22Rv1 (cell line): Measurements from ENCODE around the gene OSGEP.
A peak's percentile ranks its signal among the peaks of the same experiment; 100 is the strongest.

Experiments used
- H3K27ac ChIP-seq: fragments of 450-650 bp; 2 replicates; pipeline ENCODE4 v1.5.1; 2017
- CTCF ChIP-seq: fragments of 450-650 bp; IDR thresholded peaks from 2 replicates; pipeline ENCODE4 v1.5.1; 2017; ENCODE audit warnings: mild to moderate bottlenecking
- ZFX ChIP-seq: fragments of 450-650 bp; IDR thresholded peaks from 2 replicates; pipeline ENCODE4 v1.6.1; 2017; ENCODE audit warnings: antibody characterized with exemption, borderline replicate concordance

OSGEP gene

DNA sequence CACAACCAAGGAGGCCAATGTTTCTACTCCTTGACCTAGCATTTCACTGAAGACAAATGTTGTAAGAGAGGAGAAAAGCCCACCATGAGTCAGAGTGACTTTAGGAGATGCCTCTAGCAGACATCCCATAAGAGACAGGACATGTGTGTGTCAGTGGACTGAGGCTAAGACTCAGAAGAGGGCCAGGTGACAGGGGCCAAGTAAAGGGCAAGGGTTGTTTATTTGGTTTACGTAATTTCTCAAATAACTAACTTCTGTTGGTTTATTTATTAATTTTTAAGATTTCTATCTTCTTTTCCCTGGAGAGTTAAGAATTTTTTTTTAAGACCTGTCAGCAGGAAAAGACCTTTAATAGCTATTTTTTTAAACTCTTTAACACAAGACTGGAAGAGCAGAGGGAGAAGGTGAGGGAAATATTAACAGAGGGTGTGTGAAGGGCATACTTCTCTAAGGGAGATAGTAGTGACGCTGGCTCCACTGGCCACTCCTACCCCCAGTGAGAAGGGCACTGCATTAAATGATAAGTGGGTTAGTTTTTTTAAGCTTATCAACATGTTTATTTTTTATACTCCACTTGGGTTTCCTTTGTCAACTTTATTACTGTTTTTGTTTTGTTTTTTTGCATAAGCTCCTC, 18.0 kb upstream of the OSGEP start:
- no peak overlapping the region for H3K27ac ChIP-seq
- TF ChIP-seq CTCF (no peak), ZFX (no peak)

DNA sequence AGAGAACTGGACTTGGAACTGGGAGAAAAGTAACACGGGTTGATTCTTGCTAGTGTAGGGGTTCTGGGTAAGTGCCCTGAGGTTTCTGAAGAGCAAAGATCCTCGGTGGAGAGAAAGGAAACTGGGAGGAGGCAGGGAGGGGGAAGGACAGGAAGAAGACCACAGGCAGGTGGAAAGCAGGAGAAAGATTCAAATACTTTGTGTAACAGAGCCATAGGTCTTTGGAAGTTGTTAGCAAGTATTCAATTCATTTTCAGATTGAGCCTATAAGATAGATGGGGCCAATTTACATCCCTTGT, 15.9 kb upstream of the OSGEP start:
- peak overlapping the region; percentile 92 for H3K27ac ChIP-seq
- TF ChIP-seq ZFX (no peak), CTCF (no peak)

DNA sequence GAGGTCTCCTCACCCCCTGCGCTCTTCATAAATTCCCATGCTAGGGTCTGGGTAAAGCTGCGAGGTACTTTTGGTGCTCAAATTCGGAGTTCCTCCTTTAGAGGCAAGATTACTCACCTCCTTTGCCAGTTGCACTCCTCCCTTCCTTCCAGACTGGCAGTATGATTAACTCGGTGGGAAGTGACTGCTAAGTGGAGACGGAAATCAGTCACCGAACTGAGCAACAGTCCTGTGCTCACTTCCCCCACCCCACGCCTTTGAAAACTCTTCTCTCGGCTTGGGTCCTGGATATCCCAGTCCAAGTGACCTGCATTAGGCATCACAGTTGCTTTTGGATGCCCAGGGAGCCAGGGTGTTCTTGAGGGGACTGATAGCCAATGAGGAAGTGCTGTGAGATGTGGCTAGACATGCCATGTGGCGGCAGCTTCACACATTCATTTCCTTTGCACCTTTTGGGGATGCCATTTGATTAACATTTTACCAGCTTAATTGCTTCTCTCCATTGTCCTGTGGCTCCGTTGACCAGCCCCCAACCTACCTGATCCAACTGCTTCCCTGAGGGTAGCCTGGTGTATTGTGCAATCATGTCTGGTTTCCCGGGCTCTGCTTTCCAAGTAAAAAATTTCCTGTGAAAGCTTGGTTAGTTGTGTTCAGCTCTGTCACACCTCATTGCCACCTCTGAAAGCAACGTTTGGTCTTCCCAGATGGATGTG, 15.4 kb upstream of the OSGEP start:
- TF ChIP-seq ZFX, result no peak
- H3K27ac ChIP-seq, result peak overlapping the region; percentile 92

DNA sequence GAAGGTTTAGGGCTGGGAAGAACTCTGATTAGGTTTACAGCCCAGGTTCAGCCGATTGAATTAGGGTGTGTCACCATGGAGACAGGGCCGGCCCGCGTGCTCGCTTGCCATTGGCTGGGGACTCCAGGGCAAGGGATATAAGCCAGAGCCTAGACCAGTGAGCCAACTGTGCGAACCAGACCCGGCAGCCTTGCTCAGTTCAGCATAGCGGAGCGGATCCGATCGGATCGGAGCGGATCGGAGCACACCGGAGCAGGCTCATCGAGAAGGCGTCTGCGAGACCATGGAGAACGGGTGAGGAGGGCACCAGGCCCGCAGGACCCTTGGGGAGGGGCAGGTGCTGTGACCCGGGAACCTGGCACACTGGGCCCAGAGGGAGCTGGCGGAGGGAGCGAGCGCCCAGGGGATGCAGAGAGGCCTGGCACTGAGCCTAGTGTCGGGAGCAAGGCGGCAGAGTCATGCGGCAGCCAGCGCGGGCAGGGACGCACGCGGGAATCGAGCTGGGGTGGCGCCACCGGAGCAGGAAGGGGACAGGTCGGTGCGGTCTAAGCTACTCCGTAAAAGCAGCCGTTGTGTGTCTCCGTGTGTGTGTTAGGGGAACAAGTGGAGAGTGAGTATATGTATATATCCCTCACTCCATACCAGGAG, 14.8 kb upstream of the OSGEP start, which contains the start of gene PNP:
Gene PNP, plus strand, starts transcription at position 165 of the 648 bp plus-strand sequence. Its CDS starts 119 bp downstream, at position 284.
- peak within 1 kb of the TSS; percentile 92 for H3K27ac ChIP-seq

GRCh38 chr14:20468764-20469241, 14.2 kb upstream of the OSGEP start:
- TF ChIP-seq ZFX (no peak), CTCF (no peak)
- H3K27ac ChIP-seq, result peak overlapping the region; percentile 92

More for the DNA sequence above, 14.8 kb upstream of the OSGEP start, which contains the start of gene PNP:
- TF ChIP-seq ZFX (no peak), CTCF (no peak)

DNA sequence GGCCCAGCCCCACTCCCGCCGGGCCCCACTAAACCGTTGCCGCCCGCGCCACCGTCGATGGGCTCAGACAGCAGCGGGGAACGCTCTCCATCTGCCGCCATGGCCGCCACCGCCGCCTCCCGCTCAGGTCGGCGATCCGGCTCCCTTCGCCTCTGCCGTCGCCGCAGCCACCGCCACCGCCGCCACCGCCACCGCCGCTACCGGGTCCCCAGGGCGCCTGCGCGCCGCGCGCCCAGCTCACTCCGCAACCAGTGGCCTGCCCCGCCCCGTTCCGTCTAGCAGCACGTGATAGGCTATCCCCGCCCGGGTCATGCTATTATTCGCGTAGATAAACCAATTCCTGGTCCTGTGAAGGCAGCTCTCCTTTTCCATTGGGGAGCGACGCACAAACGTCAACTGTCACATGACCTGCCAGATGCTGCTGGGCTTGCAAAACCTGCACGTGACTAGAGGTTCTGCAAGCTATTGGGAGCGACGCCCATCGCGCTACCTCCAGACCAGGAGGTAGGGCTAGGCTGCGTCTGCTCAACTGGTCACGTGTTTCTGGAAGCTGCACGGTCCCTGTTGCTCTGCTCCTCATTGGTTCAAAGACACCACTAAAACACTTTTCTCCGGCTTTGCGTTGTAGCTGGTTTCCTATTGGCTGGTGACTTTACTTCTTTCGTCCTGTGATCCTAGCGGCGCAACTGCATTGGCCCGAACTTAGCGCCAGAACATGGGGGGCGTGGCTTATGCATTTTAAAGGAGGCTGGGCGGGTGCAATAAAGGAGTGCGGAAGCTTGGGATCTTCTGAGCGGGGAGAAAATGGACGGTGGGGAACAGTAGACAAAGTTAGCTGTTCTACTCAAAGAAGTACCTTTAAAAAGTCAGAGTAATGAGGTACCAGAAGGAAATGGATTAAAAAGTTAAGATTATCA, 6.9 kb upstream of the OSGEP start, which contains the start of gene PIP4P1:
Gene PIP4P1, minus strand, starts transcription at position 210 of the 917 bp plus-strand sequence. Its CDS starts 109 bp downstream, at position 101.
- H3K27ac ChIP-seq, result peak within 1 kb of the TSS; percentile 99
- TF ChIP-seq CTCF (no peak), ZFX (no peak)
